ENCODE data around the gene PMEPA1. TPM values are rescaled to one million over a fixed set of nuclear protein-coding genes. Genes with fewer than 3 reads are reported as not detected.

PMEPA1 gene
- total RNA-seq, 1 donor from 2014 or later, result 39.9 TPM

DNA sequence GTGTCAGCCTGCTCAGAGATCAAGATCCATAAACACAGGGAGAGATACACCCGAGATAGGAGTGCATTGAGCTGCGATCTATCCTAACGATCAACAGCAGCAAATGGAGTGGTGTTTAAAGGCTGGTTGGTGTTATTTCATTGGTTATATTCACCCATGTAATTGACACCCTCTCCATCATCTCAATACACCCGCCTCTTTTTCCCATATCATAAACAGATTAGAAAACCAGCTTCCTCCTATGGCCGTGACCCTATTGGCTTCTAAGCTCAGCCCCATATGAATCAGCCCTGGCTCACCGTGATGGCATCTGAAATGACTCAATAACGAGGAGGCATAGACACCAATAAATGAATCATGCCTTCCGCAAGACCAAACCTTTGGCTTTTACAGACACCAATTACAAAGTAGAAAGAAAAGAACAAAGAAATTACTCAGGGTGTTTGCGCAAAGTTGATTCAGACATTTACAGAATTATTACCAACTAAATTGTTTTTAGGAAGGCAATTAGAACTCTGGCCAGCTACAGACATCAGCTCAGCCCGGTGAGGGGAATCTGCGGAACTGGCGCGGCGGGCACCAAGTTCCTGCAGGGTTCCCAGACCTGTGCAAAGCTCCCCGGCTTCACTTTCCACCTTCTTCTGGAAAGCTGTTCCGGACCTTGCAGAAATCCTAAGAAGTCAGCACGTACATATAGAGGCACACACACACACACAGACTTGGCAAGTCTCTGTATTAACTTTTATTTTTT is 11.5 kb downstream of the PMEPA1 start:
- H3K27me3 Mint-ChIP-seq (ENCODE audit: low read depth), result no peaks in the 10 kb centered on the region
- TF ChIP-seq, protein P1, sequence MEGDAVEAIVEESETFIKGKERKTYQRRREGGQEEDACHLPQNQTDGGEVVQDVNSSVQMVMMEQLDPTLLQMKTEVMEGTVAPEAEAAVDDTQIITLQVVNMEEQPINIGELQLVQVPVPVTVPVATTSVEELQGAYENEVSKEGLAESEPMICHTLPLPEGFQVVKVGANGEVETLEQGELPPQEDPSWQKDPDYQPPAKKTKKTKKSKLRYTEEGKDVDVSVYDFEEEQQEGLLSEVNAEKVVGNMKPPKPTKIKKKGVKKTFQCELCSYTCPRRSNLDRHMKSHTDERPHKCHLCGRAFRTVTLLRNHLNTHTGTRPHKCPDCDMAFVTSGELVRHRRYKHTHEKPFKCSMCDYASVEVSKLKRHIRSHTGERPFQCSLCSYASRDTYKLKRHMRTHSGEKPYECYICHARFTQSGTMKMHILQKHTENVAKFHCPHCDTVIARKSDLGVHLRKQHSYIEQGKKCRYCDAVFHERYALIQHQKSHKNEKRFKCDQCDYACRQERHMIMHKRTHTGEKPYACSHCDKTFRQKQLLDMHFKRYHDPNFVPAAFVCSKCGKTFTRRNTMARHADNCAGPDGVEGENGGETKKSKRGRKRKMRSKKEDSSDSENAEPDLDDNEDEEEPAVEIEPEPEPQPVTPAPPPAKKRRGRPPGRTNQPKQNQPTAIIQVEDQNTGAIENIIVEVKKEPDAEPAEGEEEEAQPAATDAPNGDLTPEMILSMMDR (IDR thresholded peaks at IDR 0.05; ENCODE audit: unreplicated experiment), result no peak
- H3K4me3 Mint-ChIP-seq, result no peak overlapping the region
- H3K4me1 Mint-ChIP-seq, result peaks cover 59% of the 10 kb centered on the region
- H3K9me3 Mint-ChIP-seq, result no peaks in the 10 kb centered on the region
- no peak for DNase-seq (ENCODE audit: low spot score in 2 of 2, unreplicated experiment in 2 of 2)
- no peaks in the 10 kb centered on the region for H3K36me3 Mint-ChIP-seq
- peak overlapping the region; percentile 35 for H3K27ac Mint-ChIP-seq

DNA sequence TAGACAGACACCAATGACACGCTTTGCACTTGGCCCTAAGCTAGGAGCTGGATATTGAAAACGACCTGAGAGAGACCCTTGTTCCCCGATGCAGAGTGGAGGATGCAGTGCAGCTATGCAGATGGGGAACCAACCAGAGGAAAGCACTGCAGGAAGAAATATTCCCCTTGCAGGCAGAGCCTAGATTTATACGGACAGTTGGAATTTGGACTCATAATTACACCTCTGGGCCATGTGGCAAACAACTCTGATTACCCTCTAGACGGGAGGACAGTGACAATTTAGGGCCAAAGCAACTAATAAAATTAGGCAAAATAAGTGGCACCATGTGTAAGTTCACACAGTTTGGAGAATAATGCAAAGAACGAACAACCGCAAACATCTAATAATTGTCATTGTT is 12.3 kb downstream of the PMEPA1 start:
- Mint-ChIP-seq H3K36me3 (no peaks in the 10 kb centered on the region), H3K27me3 (ENCODE audit: low read depth) (no peaks in the 10 kb centered on the region), H3K4me3 (no peak overlapping the region), H3K4me1 (peaks cover 66% of the 10 kb centered on the region), H3K9me3 (no peaks in the 10 kb centered on the region), H3K27ac (peak overlapping the region; percentile 27)
- no peak for DNase-seq (ENCODE audit: low spot score in 2 of 2, unreplicated experiment in 2 of 2)
- TF ChIP-seq, protein P1 (IDR thresholded peaks at IDR 0.05; ENCODE audit: unreplicated experiment), result no peak

DNA sequence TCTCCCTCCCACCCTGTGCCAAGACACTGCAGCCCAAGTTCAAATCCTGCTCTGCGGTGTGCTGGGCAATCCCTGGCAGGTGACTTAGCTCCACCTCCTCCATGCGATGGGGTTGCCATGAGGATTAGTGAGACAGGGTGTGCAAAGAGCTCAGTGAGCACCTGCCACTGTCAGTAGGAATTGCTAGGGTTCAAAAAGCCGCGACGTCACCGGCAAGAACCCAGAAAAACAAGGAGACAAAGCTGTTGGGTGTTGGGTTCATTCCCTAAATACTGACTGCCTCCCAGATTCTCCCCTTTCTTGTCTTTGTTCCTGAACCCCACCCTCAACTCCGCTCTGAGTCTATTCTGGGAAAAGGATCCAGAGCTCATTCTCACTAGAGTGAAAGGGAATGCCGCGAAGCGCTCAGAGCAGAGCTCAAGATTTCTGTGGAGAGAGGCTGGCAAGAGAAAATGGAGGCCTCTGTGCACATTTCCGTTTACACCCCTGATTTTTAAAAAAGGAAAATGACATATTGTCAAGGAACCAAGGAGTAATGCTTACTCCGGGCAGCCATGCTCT is 13.3 kb downstream of the PMEPA1 start:
- H3K27ac Mint-ChIP-seq, result no peak overlapping the region

DNA sequence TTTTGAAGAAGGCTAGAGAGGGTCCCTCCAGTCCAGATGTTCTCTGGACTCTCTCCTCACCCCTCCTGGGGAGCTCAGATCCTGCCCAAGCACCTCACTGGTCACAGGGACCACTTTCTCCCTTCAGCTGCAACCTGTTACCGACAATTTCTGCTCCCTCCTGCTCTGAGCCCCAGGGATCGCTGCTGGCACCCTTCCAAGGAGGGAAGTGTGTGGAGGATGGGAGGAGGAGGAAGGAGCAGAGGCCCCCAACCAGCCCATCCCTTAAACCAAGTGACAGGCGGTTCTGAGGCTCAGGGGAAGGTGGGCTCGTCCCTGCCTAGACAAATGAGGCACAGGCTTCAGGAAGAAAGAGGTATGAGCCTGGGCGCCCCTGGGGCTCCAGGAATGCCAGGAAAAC is 13.9 kb downstream of the PMEPA1 start:
- Mint-ChIP-seq H3K9me3 (no peaks in the 10 kb centered on the region), H3K27me3 (ENCODE audit: low read depth) (no peaks in the 10 kb centered on the region), H3K4me1 (peaks cover 78% of the 10 kb centered on the region), H3K36me3 (no peaks in the 10 kb centered on the region), H3K4me3 (no peak overlapping the region), H3K27ac (peak overlapping the region; percentile 21)
- DNase-seq (ENCODE audit: low spot score in 2 of 2, unreplicated experiment in 2 of 2), result no peak
- TF ChIP-seq, protein P1 (IDR thresholded peaks at IDR 0.05; ENCODE audit: unreplicated experiment), result no peak

More for the DNA sequence above, 13.3 kb downstream of the PMEPA1 start:
- no peaks in the 10 kb centered on the region for H3K36me3 Mint-ChIP-seq
- H3K27me3 Mint-ChIP-seq (ENCODE audit: low read depth), result no peaks in the 10 kb centered on the region
- TF ChIP-seq, protein P1 (IDR thresholded peaks at IDR 0.05; ENCODE audit: unreplicated experiment), result no peak
- DNase-seq (ENCODE audit: low spot score in 2 of 2, unreplicated experiment in 2 of 2), result no peak
- H3K9me3 Mint-ChIP-seq, result no peaks in the 10 kb centered on the region
- H3K4me3 Mint-ChIP-seq, result no peak overlapping the region
- peaks cover 75% of the 10 kb centered on the region for H3K4me1 Mint-ChIP-seq

DNA sequence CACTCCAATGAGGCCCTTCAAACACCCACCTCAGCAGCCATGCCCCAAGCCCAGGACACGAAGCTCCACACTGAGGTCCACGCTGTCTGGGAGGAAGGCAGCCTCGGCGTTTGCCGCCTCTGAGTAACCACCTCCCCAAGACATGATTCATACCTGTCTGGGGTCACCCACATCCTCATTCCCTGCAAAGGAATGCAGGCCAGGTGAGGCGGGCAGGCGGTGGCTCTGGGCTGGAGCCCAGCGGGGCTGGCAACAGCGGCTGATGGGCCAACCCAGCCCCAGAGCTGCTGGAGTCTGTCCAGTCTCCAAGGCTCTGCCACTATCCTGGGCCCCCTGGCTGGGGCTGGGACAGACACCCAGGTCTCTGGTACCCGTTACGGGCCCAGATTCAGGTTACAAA is 14.8 kb downstream of the PMEPA1 start:
- Mint-ChIP-seq H3K27me3 (ENCODE audit: low read depth) (no peaks in the 10 kb centered on the region), H3K9me3 (no peaks in the 10 kb centered on the region), H3K27ac (peak overlapping the region; percentile 81), H3K4me1 (peaks cover 87% of the 10 kb centered on the region), H3K4me3 (no peak overlapping the region), H3K36me3 (no peaks in the 10 kb centered on the region)
- DNase-seq (ENCODE audit: low spot score in 2 of 2, unreplicated experiment in 2 of 2), result no peak
- TF ChIP-seq, protein P1 (IDR thresholded peaks at IDR 0.05; ENCODE audit: unreplicated experiment), result no peak
